HG02973 (cell line): ENCODE results near the gene CDC42EP5.
"Not testable (repeated sequence)": the region's sequence is repeated elsewhere in the genome, so short reads cannot be mapped to it uniquely, and the experiment has no call there.

Experiments
- ATAC-seq: cut with Tn5 transposase; IDR thresholded peaks from one replicate; pipeline ENCODE4 v1.9.1; 2021; ENCODE audit warnings: moderate library complexity; ENCODE audit not compliant: unreplicated experiment

Gene CDC42EP5

GRCh38 chr19:54489766-54490165, 16.7 kb upstream of the CDC42EP5 start:
- no peak for ATAC-seq

- ATAC-seq: no peak
Observed at GRCh38 chr19:54489341-54489740, 16.2 kb upstream of the CDC42EP5 start.

GRCh38 chr19:54485851-54486250, 12.8 kb upstream of the CDC42EP5 start:
- ATAC-seq: no peak

GRCh38 chr19:54484451-54484850, 11.4 kb upstream of the CDC42EP5 start:
- no peak for ATAC-seq

- no peak for ATAC-seq
Observed at GRCh38 chr19:54482889-54483288, 9.8 kb upstream of the CDC42EP5 start.

- ATAC-seq: no peak
Observed at GRCh38 chr19:54481326-54481930, 8.3 kb upstream of the CDC42EP5 start.

- ATAC-seq: no peak
Observed at GRCh38 chr19:54480051-54480450, 7.0 kb upstream of the CDC42EP5 start.

- no peak for ATAC-seq
Observed at GRCh38 chr19:54478677-54479266, 5.7 kb upstream of the CDC42EP5 start.

- no peak for ATAC-seq
Observed at GRCh38 chr19:54477650-54478049, 4.6 kb upstream of the CDC42EP5 start.

- ATAC-seq: no peak
Observed at GRCh38 chr19:54475706-54476105, 2.6 kb upstream of the CDC42EP5 start.

- ATAC-seq: no peak
Observed at GRCh38 chr19:54473892-54474372, 836 bp upstream of the CDC42EP5 start.

GRCh38 chr19:54470991-54471782, 1.9 kb downstream of the CDC42EP5 start:
- ATAC-seq: no peak

- ATAC-seq: no peak
Observed at GRCh38 chr19:54470276-54470887, 2.7 kb downstream of the CDC42EP5 start.

GRCh38 chr19:54469496-54469934, 3.6 kb downstream of the CDC42EP5 start:
- no peak for ATAC-seq

- not testable (repeated sequence) for ATAC-seq
Observed at GRCh38 chr19:54466110-54466480, 7.0 kb downstream of the CDC42EP5 start.

- ATAC-seq: no peak
Observed at GRCh38 chr19:54465426-54466109, 7.5 kb downstream of the CDC42EP5 start.

- peak; percentile 34 for ATAC-seq
Observed at GRCh38 chr19:54464630-54465425, 8.3 kb downstream of the CDC42EP5 start.

- peak; percentile 31 for ATAC-seq
Observed at GRCh38 chr19:54464044-54464629, 9.0 kb downstream of the CDC42EP5 start.

- ATAC-seq: peak; percentile 48
Observed at GRCh38 chr19:54463531-54464043, 9.5 kb downstream of the CDC42EP5 start, which contains the start of gene LENG9. LENG9 (minus strand) TSS chr19:54463778; CDS start chr19:54463526, 252 bp downstream.
